ENCODE data around the gene GPR55. TPM values are rescaled to one million over a fixed set of nuclear protein-coding genes. Genes with fewer than 3 reads are reported as not detected.

Gene GPR55
- total and polyA plus RNA-seq, 11 donors, result 0.03 to 0.36 (median 0.11) TPM; not detected in 6

GRCh38 chr2:230927711-230928341 lies 2.8 kb upstream of the GPR55 start:
- H3K4me1 ChIP-seq, result peaks cover 0 to 20% (median 7%) of the 10 kb centered on the region in 12 donors
- no peak overlapping the region for H3K4me3 ChIP-seq
- H3K27ac ChIP-seq, result no peak overlapping the region
- ATAC-seq (no peak), DNase-seq (peak in 3 of 5 donors; percentile 18 to 44 (median 21))
- TF ChIP-seq POLR2A (IDR thresholded peaks at IDR 0.05), result no peak
- no peak for TF ChIP-seq CTCF (IDR thresholded peaks at IDR 0.05)
- peaks cover 0 to 6% (median 0%) of the 10 kb centered on the region in 9 donors for H3K27me3 ChIP-seq
- intact Hi-C loops (cut with DNase I), result no loop called here
- H3K9me3 ChIP-seq, result no peaks in the 10 kb centered on the region
- WGBS, 4 donors, result 85 to 88% (median 87%) methylated on average over 9 to 14 of the region's 14 CpGs
- no peaks in the 10 kb centered on the region for H3K36me3 ChIP-seq

GRCh38 chr2:230925879-230926765 lies 1.1 kb upstream of the GPR55 start:
- Histone ChIP-seq H3K4me3 (no peak overlapping the region), H3K36me3 (no peaks in the 10 kb centered on the region), H3K27me3 (peaks cover 0 to 8% (median 0%) of the 10 kb centered on the region in 9 donors), H3K4me1 (peaks cover 0 to 10% (median 0%) of the 10 kb centered on the region in 12 donors), H3K27ac (no peak overlapping the region), H3K9me3 (no peaks in the 10 kb centered on the region)
- DNase-seq, result peak in 2 of 5 donors; percentile 7 to 46
- intact Hi-C loops (cut with DNase I), result no loop called here
- 86 to 93% (median 92%) methylated on average over 11 of the region's 11 CpGs for WGBS, 4 donors
- TF ChIP-seq CTCF (IDR thresholded peaks at IDR 0.05) (no peak), POLR2A (IDR thresholded peaks at IDR 0.05) (no peak)
- ATAC-seq, result peak in 1 of 4 donors; percentile 8

- Histone ChIP-seq H3K27ac (no peak overlapping the region), H3K27me3 (peaks cover 0 to 8% (median 0%) of the 10 kb centered on the region in 9 donors), H3K9me3 (no peaks in the 10 kb centered on the region), H3K4me3 (no peak overlapping the region), H3K4me1 (peaks cover 0 to 10% (median 0%) of the 10 kb centered on the region in 12 donors), H3K36me3 (no peaks in the 10 kb centered on the region)
- no peak for TF ChIP-seq POLR2A (IDR thresholded peaks at IDR 0.05)
- TF ChIP-seq CTCF (IDR thresholded peaks at IDR 0.05), result no peak
- intact Hi-C loops (cut with DNase I), result no loop called here
- ATAC-seq, result no peak
- WGBS, 4 donors, result 71 to 86% (median 78%) methylated on average over 8 to 9 of the region's 9 CpGs
- DNase-seq, result peak in 2 of 5 donors; percentile 4 to 32
These were observed 419 bp upstream of the GPR55 start for GRCh38 chr2:230925443-230925878.

- Histone ChIP-seq H3K36me3 (no peaks in the 10 kb centered on the region), H3K4me1 (peaks cover 0 to 10% (median 0%) of the 10 kb centered on the region in 12 donors), H3K4me3 (peak overlapping the region in 1 of 12 donors; percentile 39), H3K27ac (no peak overlapping the region), H3K9me3 (no peaks in the 10 kb centered on the region), H3K27me3 (peaks cover 0 to 8% (median 0%) of the 10 kb centered on the region in 9 donors)
- DNase-seq (peak in 2 of 5 donors; percentile 7 to 18), ATAC-seq (no peak)
- intact Hi-C loops (cut with DNase I), result no loop called here
- 76 to 86% (median 80%) methylated on average over 6 of the region's 6 CpGs for WGBS, 4 donors
- TF ChIP-seq POLR2A (IDR thresholded peaks at IDR 0.05) (no peak), CTCF (IDR thresholded peaks at IDR 0.05) (no peak)
These were observed 961 bp downstream of the GPR55 start for GRCh38 chr2:230924092-230924469.
